ENCODE data around the gene C2CD4B. TPM values are rescaled to one million over a fixed set of nuclear protein-coding genes. Genes with fewer than 3 reads are reported as not detected.

Gene C2CD4B
- total RNA-seq, 2 experiments from 2014 or later = 0.38 to 0.43 TPM

DNA sequence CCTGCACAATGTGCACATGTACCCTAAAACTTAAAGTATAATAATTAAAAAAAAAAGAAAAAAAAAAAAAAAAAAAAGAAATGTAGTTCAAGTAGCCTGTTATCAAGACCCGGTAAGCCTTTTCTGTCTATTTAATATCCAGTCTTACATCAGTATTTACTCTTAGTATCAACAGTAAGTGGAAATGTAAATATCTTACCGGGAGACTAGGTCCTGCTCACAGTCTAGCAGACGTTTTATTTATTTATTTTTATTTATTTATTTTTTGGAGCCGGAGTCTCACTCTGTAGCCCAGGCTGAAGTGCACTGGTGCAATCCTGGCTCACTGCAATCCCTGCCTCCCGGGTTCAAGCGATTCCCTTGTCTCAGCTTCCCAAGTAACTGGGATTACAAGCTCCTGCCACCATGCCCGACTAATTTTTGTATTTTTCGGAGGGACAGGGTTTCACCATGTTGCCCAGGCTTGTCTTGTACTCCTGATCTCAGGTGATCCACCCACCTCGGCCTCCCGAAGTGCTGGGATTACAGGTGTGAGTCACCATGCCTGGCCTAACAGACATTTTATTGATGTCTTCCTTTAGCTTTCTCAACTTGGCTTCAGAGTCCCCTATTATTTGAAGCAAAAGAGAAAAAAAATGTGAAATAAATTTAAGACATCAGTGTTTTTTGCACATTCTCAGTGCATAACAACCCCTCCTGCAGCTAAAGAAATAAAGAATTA is 19.9 kb downstream of the C2CD4B start:
- intact Hi-C loops (cut with micrococcal nuclease) = no loop called here
- Mint-ChIP-seq H3K9me3 (no peaks in the 10 kb centered on the region), H3K27ac (no peak overlapping the region), H3K27me3 (no peaks in the 10 kb centered on the region), H3K4me1 (ENCODE audit: low read depth) (peaks cover 5% of the 10 kb centered on the region), H3K36me3 (ENCODE audit: low read depth) (no peaks in the 10 kb centered on the region), H3K4me3 (no peak overlapping the region)
- TF ChIP-seq, protein P1, sequence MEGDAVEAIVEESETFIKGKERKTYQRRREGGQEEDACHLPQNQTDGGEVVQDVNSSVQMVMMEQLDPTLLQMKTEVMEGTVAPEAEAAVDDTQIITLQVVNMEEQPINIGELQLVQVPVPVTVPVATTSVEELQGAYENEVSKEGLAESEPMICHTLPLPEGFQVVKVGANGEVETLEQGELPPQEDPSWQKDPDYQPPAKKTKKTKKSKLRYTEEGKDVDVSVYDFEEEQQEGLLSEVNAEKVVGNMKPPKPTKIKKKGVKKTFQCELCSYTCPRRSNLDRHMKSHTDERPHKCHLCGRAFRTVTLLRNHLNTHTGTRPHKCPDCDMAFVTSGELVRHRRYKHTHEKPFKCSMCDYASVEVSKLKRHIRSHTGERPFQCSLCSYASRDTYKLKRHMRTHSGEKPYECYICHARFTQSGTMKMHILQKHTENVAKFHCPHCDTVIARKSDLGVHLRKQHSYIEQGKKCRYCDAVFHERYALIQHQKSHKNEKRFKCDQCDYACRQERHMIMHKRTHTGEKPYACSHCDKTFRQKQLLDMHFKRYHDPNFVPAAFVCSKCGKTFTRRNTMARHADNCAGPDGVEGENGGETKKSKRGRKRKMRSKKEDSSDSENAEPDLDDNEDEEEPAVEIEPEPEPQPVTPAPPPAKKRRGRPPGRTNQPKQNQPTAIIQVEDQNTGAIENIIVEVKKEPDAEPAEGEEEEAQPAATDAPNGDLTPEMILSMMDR (IDR thresholded peaks at IDR 0.05) = no peak
- ATAC-seq (no peak), DNase-seq (no peak)
- ChIA-PET CTCF (no interaction called here), POLR2A (interaction anchor here (0.6 kb wide), 1 partner anchor 91 kb away, joined by 3 read pairs; no protein-coding TSS in a partner anchor)

DNA sequence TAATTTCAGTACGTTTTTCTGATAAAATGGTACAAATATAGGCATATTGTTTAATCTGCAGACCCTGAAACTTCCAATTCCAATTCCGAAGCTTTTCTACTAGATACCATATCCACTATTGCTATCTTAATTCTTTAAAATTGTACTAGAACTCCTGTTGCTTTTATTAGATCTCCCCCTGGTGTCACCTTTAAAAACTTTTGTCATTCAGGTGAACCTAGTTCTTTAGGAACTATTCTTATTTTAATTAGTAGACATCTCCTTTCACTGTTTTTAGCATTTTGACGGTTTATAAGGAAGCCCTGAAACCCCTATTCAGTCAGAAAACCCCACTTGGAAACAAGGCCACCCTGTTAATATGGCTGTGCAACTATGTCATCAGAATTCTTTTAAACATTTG is 22.3 kb downstream of the C2CD4B start:
- H3K9me3 Mint-ChIP-seq = no peaks in the 10 kb centered on the region
- TF ChIP-seq, protein P1 (IDR thresholded peaks at IDR 0.05) = no peak
- CTCF ChIA-PET = interaction anchor here (1.0 to 1.1 kb wide), 2 partner anchors 12 to 44 kb away, joined by 3 read pairs; no protein-coding TSS in a partner anchor
- no peak overlapping the region for H3K4me3 Mint-ChIP-seq
- no peaks in the 10 kb centered on the region for H3K4me1 Mint-ChIP-seq (ENCODE audit: low read depth)
- intact Hi-C loops (cut with micrococcal nuclease) = no loop called here
- H3K27ac Mint-ChIP-seq = no peak overlapping the region
- H3K36me3 Mint-ChIP-seq (ENCODE audit: low read depth) = no peaks in the 10 kb centered on the region
- ATAC-seq = no peak
- no peak for DNase-seq
- no peaks in the 10 kb centered on the region for H3K27me3 Mint-ChIP-seq
- POLR2A ChIA-PET = no interaction called here

DNA sequence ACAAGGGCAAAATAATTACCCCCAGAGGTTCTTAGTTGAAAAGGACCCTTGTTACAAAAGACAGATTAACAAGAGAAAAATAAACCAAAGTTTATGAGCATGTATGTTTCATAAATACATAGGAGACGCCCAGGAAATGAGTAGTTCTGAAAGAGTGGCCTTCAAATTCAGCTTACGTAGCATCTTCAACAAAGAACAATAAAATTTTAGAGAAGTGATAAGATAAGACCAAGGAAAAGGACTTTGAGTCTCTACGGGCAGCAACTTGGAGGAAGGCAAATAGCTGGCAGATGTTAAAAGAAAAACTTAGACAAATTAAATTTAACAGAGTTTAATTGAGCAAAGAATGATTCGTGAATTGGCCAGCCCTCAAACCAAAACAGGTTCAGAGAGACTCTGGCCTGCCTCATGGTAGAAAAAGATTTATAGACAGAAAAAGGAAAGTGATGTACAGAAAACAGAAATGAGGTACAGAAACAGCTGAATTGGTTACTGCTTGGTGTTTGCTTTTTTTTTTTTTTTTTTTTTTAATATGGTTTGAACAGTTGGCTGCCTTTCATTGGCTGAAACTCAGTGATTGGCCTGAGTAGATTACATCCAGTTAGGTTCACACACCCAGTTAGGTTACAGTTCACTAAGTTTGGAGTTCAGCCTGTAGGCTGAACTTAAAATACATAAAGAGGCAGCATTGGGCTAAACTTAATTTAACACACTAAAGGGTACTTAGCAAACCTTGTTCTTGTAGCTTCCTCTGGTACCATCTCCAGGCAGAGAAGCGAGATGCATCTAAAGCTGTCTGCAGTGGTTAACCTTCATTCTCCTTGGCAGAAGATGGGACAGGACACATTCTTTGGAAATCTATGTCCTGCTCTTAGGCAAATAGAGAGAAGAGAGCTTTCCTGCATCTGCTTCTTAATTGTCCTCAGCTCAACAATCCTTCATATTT is 23.2 kb downstream of the C2CD4B start:
- ChIA-PET POLR2A (interaction anchor here (1.0 kb wide), 1 partner anchor 11 kb away, joined by 4 read pairs; no protein-coding TSS in a partner anchor), CTCF (interaction anchor here (1.0 to 1.1 kb wide), 2 partner anchors 11 to 43 kb away, joined by 3 read pairs; no protein-coding TSS in a partner anchor)
- Mint-ChIP-seq H3K36me3 (ENCODE audit: low read depth) (no peaks in the 10 kb centered on the region), H3K4me3 (no peak overlapping the region), H3K27me3 (no peaks in the 10 kb centered on the region), H3K4me1 (ENCODE audit: low read depth) (no peaks in the 10 kb centered on the region), H3K9me3 (no peaks in the 10 kb centered on the region), H3K27ac (no peak overlapping the region)
- intact Hi-C loops (cut with micrococcal nuclease) = no loop called here
- no peak for ATAC-seq
- DNase-seq = no peak
- TF ChIP-seq, protein P1 (IDR thresholded peaks at IDR 0.05) = no peak

DNA sequence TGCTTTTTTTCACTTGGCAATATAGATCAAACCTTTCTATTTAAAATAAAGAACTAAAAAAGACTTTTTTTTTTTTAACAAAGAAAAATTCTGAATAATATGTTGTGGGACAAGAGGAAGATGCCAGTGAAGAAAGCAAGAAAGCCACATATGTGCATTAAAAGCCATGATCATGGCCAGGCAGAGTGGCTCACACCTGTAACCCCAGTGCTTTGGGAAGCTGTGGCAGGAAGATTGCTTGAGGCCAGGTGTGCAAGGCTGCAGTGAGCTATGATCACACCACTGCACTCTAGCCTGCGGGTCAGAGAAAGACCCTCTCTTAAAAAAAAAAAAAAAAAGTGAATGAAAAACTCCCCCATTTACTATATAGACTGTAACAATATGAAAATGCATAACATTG is 23.9 kb downstream of the C2CD4B start:
- DNase-seq = no peak
- POLR2A ChIA-PET = interaction anchor here (1.0 kb wide), 1 partner anchor 11 kb away, joined by 4 read pairs; no protein-coding TSS in a partner anchor
- CTCF ChIA-PET = no interaction called here
- H3K36me3 Mint-ChIP-seq (ENCODE audit: low read depth) = no peaks in the 10 kb centered on the region
- H3K4me3 Mint-ChIP-seq = no peak overlapping the region
- intact Hi-C loops (cut with micrococcal nuclease) = no loop called here
- no peak for ATAC-seq
- H3K9me3 Mint-ChIP-seq = no peaks in the 10 kb centered on the region
- H3K27ac Mint-ChIP-seq = no peak overlapping the region
- H3K4me1 Mint-ChIP-seq (ENCODE audit: low read depth) = no peaks in the 10 kb centered on the region
- TF ChIP-seq, protein P1 (IDR thresholded peaks at IDR 0.05) = no peak
- H3K27me3 Mint-ChIP-seq = peaks cover 2% of the 10 kb centered on the region
